ENCODE measurements around the gene LRP1B.
"Not testable (repeated sequence)": the region's sequence is repeated elsewhere in the genome, so short reads cannot be mapped to it uniquely, and the experiment has no call there.

Gene LRP1B

DNA sequence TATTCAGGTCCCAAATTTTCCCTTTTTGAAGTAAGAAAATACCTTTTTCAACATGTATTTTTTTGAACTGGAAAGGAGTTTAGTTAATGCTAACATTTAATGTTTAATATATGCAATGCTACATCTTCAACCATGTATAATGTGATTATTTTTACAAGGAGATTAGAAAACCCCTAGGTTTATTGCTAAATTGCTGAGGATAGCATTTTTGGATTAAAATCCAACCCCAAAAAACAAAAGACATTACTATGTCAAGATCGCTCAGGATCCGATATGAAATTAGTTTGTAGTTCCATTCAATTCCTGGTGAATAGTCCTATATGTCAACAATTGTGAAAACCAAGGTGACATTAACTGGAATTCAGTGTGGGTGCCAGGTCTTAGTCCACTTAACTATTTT, 35.2 kb downstream of the LRP1B start:
- no peaks in the 10 kb centered on the region for H3K27me3 ChIP-seq (replicated peaks; ENCODE audit: insufficient read depth, low read length)
- no peaks in the 10 kb centered on the region for H3F3A ChIP-seq (ENCODE audit: insufficient read depth, low read length)
- no peaks in the 10 kb centered on the region for H3K4me1 ChIP-seq (ENCODE audit: low read length)
- no peaks in the 10 kb centered on the region for H3K9me3 ChIP-seq (replicated peaks; ENCODE audit: insufficient read depth, low read length)
- H3K27ac ChIP-seq (ENCODE audit: low read length): no peak overlapping the region
- H4K20me1 ChIP-seq (ENCODE audit: insufficient read depth, low read length): no peaks in the 10 kb centered on the region
- TF ChIP-seq EZH2phosphoT487 (IDR thresholded peaks at IDR 0.05; ENCODE audit: low read length) (no peak), EZH2 (optimal IDR thresholded peaks at IDR 0.05; ENCODE audit: low read depth, low read length) (no peak)
- TF ChIP-seq, protein P1, sequence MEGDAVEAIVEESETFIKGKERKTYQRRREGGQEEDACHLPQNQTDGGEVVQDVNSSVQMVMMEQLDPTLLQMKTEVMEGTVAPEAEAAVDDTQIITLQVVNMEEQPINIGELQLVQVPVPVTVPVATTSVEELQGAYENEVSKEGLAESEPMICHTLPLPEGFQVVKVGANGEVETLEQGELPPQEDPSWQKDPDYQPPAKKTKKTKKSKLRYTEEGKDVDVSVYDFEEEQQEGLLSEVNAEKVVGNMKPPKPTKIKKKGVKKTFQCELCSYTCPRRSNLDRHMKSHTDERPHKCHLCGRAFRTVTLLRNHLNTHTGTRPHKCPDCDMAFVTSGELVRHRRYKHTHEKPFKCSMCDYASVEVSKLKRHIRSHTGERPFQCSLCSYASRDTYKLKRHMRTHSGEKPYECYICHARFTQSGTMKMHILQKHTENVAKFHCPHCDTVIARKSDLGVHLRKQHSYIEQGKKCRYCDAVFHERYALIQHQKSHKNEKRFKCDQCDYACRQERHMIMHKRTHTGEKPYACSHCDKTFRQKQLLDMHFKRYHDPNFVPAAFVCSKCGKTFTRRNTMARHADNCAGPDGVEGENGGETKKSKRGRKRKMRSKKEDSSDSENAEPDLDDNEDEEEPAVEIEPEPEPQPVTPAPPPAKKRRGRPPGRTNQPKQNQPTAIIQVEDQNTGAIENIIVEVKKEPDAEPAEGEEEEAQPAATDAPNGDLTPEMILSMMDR (IDR thresholded peaks at IDR 0.05; ENCODE audit: low read length): no peak
- no peak overlapping the region for H2AFZ ChIP-seq (ENCODE audit: low read length)
- no peak for DNase-seq
- H3K79me2 ChIP-seq (ENCODE audit: low read length): no peaks in the 10 kb centered on the region
- no peak overlapping the region for H3K9ac ChIP-seq (ENCODE audit: low read length)
- no peak overlapping the region for H3K4me2 ChIP-seq (ENCODE audit: low read depth, low read length)
- H3K36me3 ChIP-seq (replicated peaks; ENCODE audit: insufficient read depth, low read length): no peaks in the 10 kb centered on the region
- H3K4me3 ChIP-seq (ENCODE audit: low read length): no peak overlapping the region
- no peaks in the 10 kb centered on the region for H3K9me2 ChIP-seq (replicated peaks; ENCODE audit: insufficient read depth, low read length)

DNA sequence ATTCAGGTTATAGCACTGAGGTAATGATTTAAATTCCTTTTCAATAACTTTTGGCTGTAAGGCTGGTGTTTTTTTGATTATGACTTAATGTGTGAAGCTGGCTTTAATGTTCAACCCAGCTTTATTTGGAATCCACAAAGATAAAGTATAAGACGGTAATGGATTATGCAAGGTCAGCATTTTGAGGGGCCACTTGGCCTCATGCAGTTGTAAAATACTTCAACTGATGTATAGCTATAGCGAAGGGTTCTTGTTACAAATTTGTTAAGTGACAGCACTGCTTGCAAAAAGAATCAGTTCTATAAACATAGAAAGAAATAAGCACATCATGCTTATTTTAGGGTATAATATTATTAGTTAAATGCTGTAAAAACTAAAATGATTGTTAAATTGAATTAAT, 36.6 kb downstream of the LRP1B start:
- no peak overlapping the region for H2AFZ ChIP-seq (ENCODE audit: low read length)
- H3K79me2 ChIP-seq (ENCODE audit: low read length): no peaks in the 10 kb centered on the region
- no peak for TF ChIP-seq EZH2 (optimal IDR thresholded peaks at IDR 0.05; ENCODE audit: low read depth, low read length)
- no peak for TF ChIP-seq EZH2phosphoT487 (IDR thresholded peaks at IDR 0.05; ENCODE audit: low read length)
- TF ChIP-seq, protein P1 (IDR thresholded peaks at IDR 0.05; ENCODE audit: low read length): no peak

DNA sequence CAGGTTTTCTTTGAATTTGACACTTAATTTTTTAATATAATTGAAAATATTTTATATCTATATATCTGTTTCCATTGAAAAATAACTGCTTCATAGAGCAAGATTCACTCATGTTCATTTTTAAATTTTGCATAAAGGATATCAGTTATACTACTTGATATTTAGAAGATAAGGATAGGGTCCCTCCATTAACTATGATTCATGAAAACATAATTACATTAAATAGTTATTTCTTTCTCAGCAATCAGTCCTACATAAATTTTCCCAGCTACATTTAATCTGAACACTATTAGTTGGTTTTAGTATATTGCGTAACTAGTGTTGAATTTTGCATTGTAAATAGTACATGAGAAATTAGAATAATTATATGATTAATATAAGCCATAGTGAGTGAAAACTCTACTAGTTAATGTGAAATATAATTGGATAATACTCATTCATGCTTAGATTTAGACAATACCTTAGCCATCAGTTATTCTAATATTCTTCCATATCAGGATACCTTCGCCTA, 42.7 kb downstream of the LRP1B start:
- no peaks in the 10 kb centered on the region for H3K27me3 ChIP-seq (replicated peaks; ENCODE audit: insufficient read depth, low read length)
- DNase-seq: no peak
- H2AFZ ChIP-seq (ENCODE audit: low read length): no peak overlapping the region
- no peak overlapping the region for H3K4me3 ChIP-seq (ENCODE audit: low read length)
- no peak overlapping the region for H3K9ac ChIP-seq (ENCODE audit: low read length)
- no peaks in the 10 kb centered on the region for H3K4me1 ChIP-seq (ENCODE audit: low read length)
- H3K36me3 ChIP-seq (replicated peaks; ENCODE audit: insufficient read depth, low read length): no peaks in the 10 kb centered on the region
- TF ChIP-seq, protein P1 (IDR thresholded peaks at IDR 0.05; ENCODE audit: low read length): no peak
- no peak for TF ChIP-seq EZH2 (optimal IDR thresholded peaks at IDR 0.05; ENCODE audit: low read depth, low read length)
- no peak for TF ChIP-seq EZH2phosphoT487 (IDR thresholded peaks at IDR 0.05; ENCODE audit: low read length)
- H4K20me1 ChIP-seq (ENCODE audit: insufficient read depth, low read length): no peaks in the 10 kb centered on the region
- H3K27ac ChIP-seq (ENCODE audit: low read length): no peak overlapping the region
- H3K9me2 ChIP-seq (replicated peaks; ENCODE audit: insufficient read depth, low read length): no peaks in the 10 kb centered on the region
- no peaks in the 10 kb centered on the region for H3F3A ChIP-seq (ENCODE audit: insufficient read depth, low read length)
- H3K79me2 ChIP-seq (ENCODE audit: low read length): no peaks in the 10 kb centered on the region
- H3K4me2 ChIP-seq (ENCODE audit: low read depth, low read length): no peak overlapping the region
- H3K9me3 ChIP-seq (replicated peaks; ENCODE audit: insufficient read depth, low read length): no peaks in the 10 kb centered on the region

More for the DNA sequence above, 36.6 kb downstream of the LRP1B start:
- H3F3A ChIP-seq (ENCODE audit: insufficient read depth, low read length): no peaks in the 10 kb centered on the region
- H3K9ac ChIP-seq (ENCODE audit: low read length): no peak overlapping the region
- H3K4me3 ChIP-seq (ENCODE audit: low read length): no peak overlapping the region
- H3K9me3 ChIP-seq (replicated peaks; ENCODE audit: insufficient read depth, low read length): no peaks in the 10 kb centered on the region
- H3K9me2 ChIP-seq (replicated peaks; ENCODE audit: insufficient read depth, low read length): no peaks in the 10 kb centered on the region
- no peaks in the 10 kb centered on the region for H4K20me1 ChIP-seq (ENCODE audit: insufficient read depth, low read length)
- H3K27ac ChIP-seq (ENCODE audit: low read length): no peak overlapping the region
- H3K4me2 ChIP-seq (ENCODE audit: low read depth, low read length): no peak overlapping the region
- no peaks in the 10 kb centered on the region for H3K4me1 ChIP-seq (ENCODE audit: low read length)
- no peaks in the 10 kb centered on the region for H3K36me3 ChIP-seq (replicated peaks; ENCODE audit: insufficient read depth, low read length)
- DNase-seq: no peak
- H3K27me3 ChIP-seq (replicated peaks; ENCODE audit: insufficient read depth, low read length): no peaks in the 10 kb centered on the region

DNA sequence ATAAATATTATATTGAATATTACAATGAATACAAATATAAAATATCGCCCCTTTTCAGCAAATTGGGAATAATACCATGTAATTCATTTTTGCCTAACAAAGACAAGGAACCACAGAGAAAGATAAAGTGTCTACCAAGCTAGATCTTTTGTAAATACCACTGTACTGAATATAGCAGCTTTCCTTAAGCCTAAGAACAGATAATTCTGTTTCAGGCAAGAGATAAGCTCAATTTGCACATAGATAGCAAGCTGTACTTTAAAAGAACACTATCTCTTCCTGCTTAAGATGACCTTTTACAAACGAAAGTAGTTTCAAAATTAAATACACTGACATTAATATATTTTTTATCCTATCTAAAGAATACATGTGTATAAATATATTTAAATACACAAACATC, 43.2 kb downstream of the LRP1B start:
- H3K27me3 ChIP-seq (replicated peaks; ENCODE audit: insufficient read depth, low read length); H3K27ac ChIP-seq (ENCODE audit: low read length); H3K4me2 ChIP-seq (ENCODE audit: low read depth, low read length); H3K9me3 ChIP-seq (replicated peaks; ENCODE audit: insufficient read depth, low read length); H2AFZ ChIP-seq (ENCODE audit: low read length); DNase-seq; H3K4me3 ChIP-seq (ENCODE audit: low read length); H3K36me3 ChIP-seq (replicated peaks; ENCODE audit: insufficient read depth, low read length); H3K9me2 ChIP-seq (replicated peaks; ENCODE audit: insufficient read depth, low read length); H3K79me2 ChIP-seq (ENCODE audit: low read length); H4K20me1 ChIP-seq (ENCODE audit: insufficient read depth, low read length); H3F3A ChIP-seq (ENCODE audit: insufficient read depth, low read length); H3K9ac ChIP-seq (ENCODE audit: low read length); H3K4me1 ChIP-seq (ENCODE audit: low read length): not testable (repeated sequence)
